ENCODE measurements around the gene RELL2.

DNA sequence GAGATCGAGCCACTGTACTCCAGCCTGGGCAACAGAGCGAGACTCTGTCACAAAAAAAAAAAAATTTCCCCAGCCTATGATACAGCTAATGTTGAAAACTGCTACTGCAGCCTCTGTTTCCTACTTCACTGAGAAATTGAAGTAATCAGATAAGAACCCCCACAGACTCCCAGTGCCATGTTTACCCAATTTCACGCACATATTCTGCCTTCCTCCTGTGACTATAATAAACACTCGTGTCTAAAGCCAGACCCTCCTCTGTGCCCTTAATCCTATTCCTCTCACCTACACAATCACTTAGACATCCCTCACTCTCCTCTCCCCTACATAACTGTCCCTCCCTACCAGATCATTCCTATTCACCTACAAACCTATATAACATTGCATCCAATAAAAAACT lies 38.9 kb downstream of the RELL2 start:
- TF ChIP-seq SUZ12 (IDR thresholded peaks at IDR 0.05) (no peak), BHLHE40 (IDR thresholded peaks at IDR 0.05; ENCODE audit: borderline replicate concordance) (no peak), ARNT (IDR thresholded peaks at IDR 0.05) (no peak), FOXM1 (IDR thresholded peaks at IDR 0.05; ENCODE audit: borderline replicate concordance) (no peak), SP1 (IDR thresholded peaks at IDR 0.05) (no peak), FOXK2 (IDR thresholded peaks at IDR 0.05) (no peak), FOXA1 (IDR thresholded peaks at IDR 0.05) (no peak), LEF1 (IDR thresholded peaks at IDR 0.05; ENCODE audit: borderline replicate concordance) (no peak), NFRKB (IDR thresholded peaks at IDR 0.05) (no peak), TARDBP (IDR thresholded peaks at IDR 0.05) (no peak), L3MBTL2 (conservative IDR thresholded peaks at IDR 0.05) (no peak)
